Pancreas (tissue), 10 donors: ENCODE results near the gene KRTAP4-16. TPM values are rescaled to one million over a fixed set of nuclear protein-coding genes. Genes with fewer than 3 reads are reported as not detected.
"Not testable (repeated sequence)": the region's sequence is repeated elsewhere in the genome, so short reads cannot be mapped to it uniquely, and the experiment has no call there.

ENCODE experiments used
- ATAC-seq, 4 donors: fragments of 200-7000 bp; cut with Tn5 transposase; one replicate each; pipeline versions ENCODE4 v1.8.0 to v1.9.1; 2020; ENCODE audit warnings: mild to moderate bottlenecking in 4 of 4, moderate library complexity in 4 of 4
- DNase-seq, 6 donors: peaks; one replicate each; pipeline ENCODE4 v3.0.0-alpha.2; 2020
- FAIRE-seq: peaks from 2 replicates; lab custom pipeline; 2012; peaks lifted over from hg19 to GRCh38; lab: Jason Lieb, UNC
- H3K27ac ChIP-seq, 4 donors: fragments of 200-600 bp; sonication (generic); 1 replicate in 3 of 4; 2 replicates in 1 of 4; pipeline versions ENCODE4 v1.5.0 to v1.8.0; 2020
- H3K27me3 ChIP-seq, 4 donors: fragments of 200-600 bp; one replicate each; pipeline ENCODE4 v1.8.0; 2021
- H3K36me3 ChIP-seq, 3 donors: fragments of 200-600 bp; sonication (generic) in 1 of 3; one replicate each; pipeline versions ENCODE4 v1.5.0 to v1.8.0; 2020 to 2021
- H3K4me1 ChIP-seq, 3 donors: fragments of 200-600 bp; one replicate each; pipeline ENCODE4 v1.8.0; 2021
- H3K4me3 ChIP-seq, 4 donors: fragments of 200-600 bp; sonication (generic) in 2 of 4; one replicate each; pipeline versions ENCODE4 v1.5.0 to v1.8.0; 2020 to 2021
- H3K9me3 ChIP-seq, 4 donors: fragments of 200-600 bp; one replicate each; pipeline ENCODE4 v1.8.0; 2021
- WGBS, 2 donors: extraction: QIAGEN DNeasy Blood & Tissue Kit; methylation state at CpG; one replicate each; pipeline ENCODE4 v1.1.7; 2013; 5-methylcytosine and 5-hydroxymethylcytosine counted together
- intact Hi-C, 3 donors: fragments of 100-400 bp; cut with DNase I; formaldehyde crosslinking; loops; one replicate each; pipeline versions ENCODE4 v1.11.1 to v1.14.2; 2022
- polyA plus RNA-seq, 2 donors: library from polyadenylated mRNA; stranded (reverse); fragments of 200-250 nt; gene quantifications; one replicate each; pipeline ENCODE4 v1.2.3, GENCODE V29; 2013
- total RNA-seq, 6 donors: library from RNA; stranded (reverse); fragmentation: NEBNext Ultra II Directional in 4 of 6; extraction: Animal tissue kit (Norgen Biotek cat#: 25700) in 4 of 6; gene quantifications; one replicate each; pipeline versions ENCODE4 v1.2.1 to v1.2.4, GENCODE V29; 2021 to 2023
- TF ChIP-seq, protein P1 (sequence below), 4 donors: fragments of 200-600 bp; sonication (generic) in 3 of 4; IDR thresholded peaks; one replicate each; pipeline versions ENCODE4 v1.5.0 to v1.8.0; 2021; ENCODE audit warnings: antibody characterized with exemption in 4 of 4
- donor health status: healthy with polysubstance abuse.
- donor health status: DM: no; HTN: no; CAD: no; lungs with moderate emphysema.
- donor health status: DM: no; HTN: no; CAD: no.
- donor health status: control.
- donor health status: control.
- donor health status: Bipolar disorder and iron deficiency.
- donor health status: DM: yes; HTN: yes; CAD: no.
- donor health status: DM: no; HTN: no; CAD: no.
- donor health status: DM: no; HTN: no; CAD: no.
- donor health status: DM: yes; HTN: yes; CAD: no.

The KRTAP4-16 gene
- total RNA-seq (not detected), polyA plus RNA-seq (not detected)

DNA sequence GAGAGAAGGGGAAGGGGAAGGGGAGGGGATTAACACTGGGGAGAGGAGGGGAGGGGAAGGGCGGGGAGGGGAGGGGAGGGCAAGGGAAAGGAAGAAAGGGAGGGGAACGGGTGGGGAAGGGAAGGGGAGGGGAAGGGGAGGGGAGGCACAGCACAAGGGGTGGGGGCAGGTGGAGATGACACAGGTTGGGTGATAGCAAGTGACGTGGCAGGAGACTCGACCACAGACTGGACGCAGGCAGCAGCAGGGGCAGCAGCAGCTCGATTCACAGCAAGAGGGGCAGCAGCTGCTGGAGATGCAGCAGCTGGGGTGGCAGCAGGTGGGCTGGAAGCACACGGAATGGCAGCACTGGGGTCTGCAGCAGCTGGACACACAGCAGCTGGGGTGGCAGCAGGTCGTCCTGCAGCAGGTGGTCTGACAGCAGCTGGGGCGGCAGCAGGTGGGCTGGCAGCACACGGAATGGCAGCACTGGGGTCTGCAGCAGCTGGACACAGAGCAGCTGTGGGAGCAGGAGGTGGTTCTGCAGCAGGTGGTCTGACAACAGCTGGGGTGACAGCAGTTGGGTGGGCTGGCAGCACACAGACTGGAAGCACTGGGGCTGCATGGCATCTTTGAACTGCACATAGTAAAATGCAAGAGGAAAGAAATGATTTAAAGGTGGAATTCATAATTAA is at the start of gene KRTAP4-16:
TSS of gene KRTAP4-16 (minus strand) at position 624 of the 674 bp plus-strand sequence. CDS start at position 624, 0 bp downstream.
- WGBS, 2 donors = 37 to 44% methylated on average over 8 to 9 of the region's 10 CpGs
- Histone ChIP-seq H3K4me3 (no peak within 1 kb of the TSS), H3K27ac (no peak within 1 kb of the TSS), H3K27me3 (no peaks in the 10 kb centered on the region), H3K9me3 (no peaks in the 10 kb centered on the region), H3K36me3 (no peaks in the 10 kb centered on the region), H3K4me1 (no peaks in the 10 kb centered on the region)
- TF ChIP-seq, protein P1, sequence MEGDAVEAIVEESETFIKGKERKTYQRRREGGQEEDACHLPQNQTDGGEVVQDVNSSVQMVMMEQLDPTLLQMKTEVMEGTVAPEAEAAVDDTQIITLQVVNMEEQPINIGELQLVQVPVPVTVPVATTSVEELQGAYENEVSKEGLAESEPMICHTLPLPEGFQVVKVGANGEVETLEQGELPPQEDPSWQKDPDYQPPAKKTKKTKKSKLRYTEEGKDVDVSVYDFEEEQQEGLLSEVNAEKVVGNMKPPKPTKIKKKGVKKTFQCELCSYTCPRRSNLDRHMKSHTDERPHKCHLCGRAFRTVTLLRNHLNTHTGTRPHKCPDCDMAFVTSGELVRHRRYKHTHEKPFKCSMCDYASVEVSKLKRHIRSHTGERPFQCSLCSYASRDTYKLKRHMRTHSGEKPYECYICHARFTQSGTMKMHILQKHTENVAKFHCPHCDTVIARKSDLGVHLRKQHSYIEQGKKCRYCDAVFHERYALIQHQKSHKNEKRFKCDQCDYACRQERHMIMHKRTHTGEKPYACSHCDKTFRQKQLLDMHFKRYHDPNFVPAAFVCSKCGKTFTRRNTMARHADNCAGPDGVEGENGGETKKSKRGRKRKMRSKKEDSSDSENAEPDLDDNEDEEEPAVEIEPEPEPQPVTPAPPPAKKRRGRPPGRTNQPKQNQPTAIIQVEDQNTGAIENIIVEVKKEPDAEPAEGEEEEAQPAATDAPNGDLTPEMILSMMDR (IDR thresholded peaks at IDR 0.05) = no peak
- ATAC-seq (no peak), DNase-seq (no peak), FAIRE-seq (no peak)
- intact Hi-C loops = no loop called here

DNA sequence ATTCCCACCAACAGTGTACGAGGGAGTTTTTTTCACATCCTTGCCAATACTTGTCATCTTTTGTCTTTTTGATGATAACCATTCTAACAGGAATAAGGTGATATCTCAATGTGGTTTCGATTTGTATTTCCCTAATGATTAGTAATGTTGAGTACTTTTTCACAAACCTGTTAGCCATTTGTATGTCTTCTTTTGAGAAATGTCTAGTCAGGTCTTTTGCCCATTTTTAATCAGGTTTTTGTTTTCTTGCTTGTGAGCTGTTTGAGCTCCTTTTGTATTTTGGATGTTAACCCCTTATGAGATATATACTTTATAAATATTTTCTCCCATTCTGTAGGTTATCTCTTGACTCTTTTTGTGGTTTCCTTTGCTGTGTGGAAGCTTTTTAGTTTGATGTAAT is 49.5 kb upstream of the KRTAP4-16 start:
- intact Hi-C loops = no loop called here
- Histone ChIP-seq H3K9me3 (no peaks in the 10 kb centered on the region), H3K27ac (no peak overlapping the region), H3K36me3 (no peaks in the 10 kb centered on the region), H3K4me1 (no peaks in the 10 kb centered on the region), H3K4me3 (no peak overlapping the region), H3K27me3 (no peaks in the 10 kb centered on the region)
- WGBS, 2 donors = 45 to 62% methylated on average over 2 of the region's 2 CpGs
- DNase-seq (no peak), ATAC-seq (no peak), FAIRE-seq (no peak)
- TF ChIP-seq, protein P1 (IDR thresholded peaks at IDR 0.05) = no peak

DNA sequence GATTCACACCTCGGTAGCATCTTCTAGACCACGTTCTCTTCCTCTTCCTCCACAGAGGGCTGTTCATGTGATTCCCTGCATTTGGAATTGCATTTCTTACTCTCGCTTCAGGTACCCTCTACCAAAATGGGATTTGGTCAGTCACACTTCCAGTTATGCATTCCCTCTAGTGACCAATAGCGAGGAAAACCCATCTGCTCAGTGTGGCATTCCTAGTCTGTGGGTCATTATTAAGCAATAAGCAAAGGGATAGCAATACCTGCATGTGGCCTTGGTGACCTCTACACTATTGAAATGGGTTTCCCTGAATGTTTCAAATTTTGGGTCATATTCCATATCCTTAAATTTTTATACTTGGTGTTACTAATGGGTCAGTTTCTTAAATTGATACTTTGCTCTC is 48.0 kb upstream of the KRTAP4-16 start:
- H3K4me3 ChIP-seq = no peak overlapping the region
- DNase-seq (no peak), ATAC-seq (no peak), FAIRE-seq (no peak)
- no peaks in the 10 kb centered on the region for H3K27me3 ChIP-seq
- H3K4me1 ChIP-seq = no peaks in the 10 kb centered on the region
- intact Hi-C loops = no loop called here
- no peaks in the 10 kb centered on the region for H3K36me3 ChIP-seq
- H3K9me3 ChIP-seq = no peaks in the 10 kb centered on the region
- TF ChIP-seq, protein P1 (IDR thresholded peaks at IDR 0.05) = no peak
- WGBS, 2 donors = 78 to 89% methylated on average over 4 of the region's 4 CpGs
- no peak overlapping the region for H3K27ac ChIP-seq

DNA sequence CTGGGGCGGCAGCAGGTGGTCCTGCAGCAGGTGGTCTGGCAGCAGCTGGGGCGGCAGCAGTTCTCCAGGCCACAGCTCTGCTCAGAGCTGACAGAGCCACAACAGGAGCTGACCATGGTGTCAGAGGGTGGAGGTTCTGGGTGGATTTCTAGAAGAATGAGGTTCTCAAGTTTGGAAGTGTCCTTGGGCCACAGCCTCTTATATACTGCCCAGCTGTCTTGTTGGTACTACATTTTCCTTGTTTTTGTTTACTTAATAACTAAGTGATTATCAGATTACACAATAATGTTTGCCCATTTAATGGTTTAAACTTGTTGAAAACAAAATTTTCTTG is 47.6 kb upstream of the KRTAP4-16 start, which contains the start of gene KRTAP4-5:
TSS of gene KRTAP4-5 (minus strand) at position 174 of the 334 bp plus-strand sequence. CDS start at position 116, 58 bp downstream.
- ATAC-seq = no peak
- 55 to 59% methylated on average over 2 of the region's 2 CpGs for WGBS, 2 donors
- FAIRE-seq = no peak
- H3K27me3 ChIP-seq = no peaks in the 10 kb centered on the region
- no peak within 1 kb of the TSS for H3K4me3 ChIP-seq
- intact Hi-C loops = no loop called here
- no peaks in the 10 kb centered on the region for H3K4me1 ChIP-seq
- no peaks in the 10 kb centered on the region for H3K36me3 ChIP-seq
- DNase-seq = no peak
- H3K27ac ChIP-seq = no peak within 1 kb of the TSS
- TF ChIP-seq, protein P1 (IDR thresholded peaks at IDR 0.05) = no peak
- no peaks in the 10 kb centered on the region for H3K9me3 ChIP-seq

DNA sequence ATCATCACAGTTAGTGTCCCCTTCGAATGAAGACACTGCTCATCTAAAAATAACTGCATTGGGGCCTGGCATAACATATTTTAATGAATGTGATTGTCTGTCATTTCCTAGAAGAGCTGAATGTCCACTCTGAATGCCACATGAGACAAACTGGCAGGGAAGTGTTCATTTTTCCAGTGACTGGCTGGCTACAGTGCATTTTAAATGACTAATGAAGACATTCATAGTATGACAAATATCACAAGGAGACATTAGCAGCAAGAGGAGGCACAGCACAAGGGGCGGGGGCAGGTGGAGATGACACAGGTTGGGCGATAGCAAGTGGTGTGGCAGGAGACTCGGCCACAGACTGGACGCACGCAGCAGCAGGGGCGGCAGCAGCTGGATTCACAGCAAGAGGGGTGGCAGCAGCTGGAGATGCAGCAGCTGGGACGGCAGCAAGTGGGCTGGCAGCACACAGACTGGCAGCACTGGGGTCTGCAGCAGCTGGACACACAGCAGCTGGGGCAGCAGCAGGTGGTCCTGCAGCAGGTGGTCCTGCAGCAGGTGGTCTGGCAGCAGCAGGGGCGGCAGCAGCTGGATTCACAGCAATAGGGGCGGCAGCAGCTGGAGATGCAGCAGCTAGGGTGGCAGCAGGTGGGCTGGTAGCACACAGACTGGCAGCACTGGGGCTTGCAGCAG is 47.1 kb upstream of the KRTAP4-16 start:
- H3K9me3 ChIP-seq, H3K27ac ChIP-seq, intact Hi-C loops, H3K36me3 ChIP-seq, H3K27me3 ChIP-seq, H3K4me3 ChIP-seq, H3K4me1 ChIP-seq, FAIRE-seq: not testable (repeated sequence)
- peak in 1 of 6 donors; percentile 30 for DNase-seq
- peak in 2 of 4 donors; percentile 49 to 65 for ATAC-seq
- 63 to 65% methylated on average over 10 of the region's 10 CpGs for WGBS, 2 donors
